Measurements from ENCODE around the gene STXBP5.
"Not testable (repeated sequence)": the region's sequence is repeated elsewhere in the genome, so short reads cannot be mapped to it uniquely, and the experiment has no call there.

Gene STXBP5

GRCh38 chr6:147301070-147301469, 96.9 kb downstream of the STXBP5 start:
- DNase-seq, result no peak

- no peak for DNase-seq
These were observed 99.8 kb downstream of the STXBP5 start for GRCh38 chr6:147304016-147304415.

GRCh38 chr6:147310521-147310920, 106.3 kb downstream of the STXBP5 start:
- no peak for DNase-seq

- DNase-seq, result no peak
These were observed 107.0 kb downstream of the STXBP5 start for GRCh38 chr6:147311218-147311617.

- no peak for DNase-seq
These were observed 117.0 kb downstream of the STXBP5 start for GRCh38 chr6:147321260-147321659.

GRCh38 chr6:147322299-147323162, 118.3 kb downstream of the STXBP5 start:
- no peak for DNase-seq

GRCh38 chr6:147325557-147325956, 121.3 kb downstream of the STXBP5 start:
- DNase-seq, result no peak

- DNase-seq, result no peak
These were observed 127.2 kb downstream of the STXBP5 start for GRCh38 chr6:147331401-147331800.

- DNase-seq, result no peak
These were observed 133.7 kb downstream of the STXBP5 start for GRCh38 chr6:147337921-147338320.

- no peak for DNase-seq
These were observed 137.3 kb downstream of the STXBP5 start for GRCh38 chr6:147341486-147341885.

GRCh38 chr6:147345902-147346301, 141.7 kb downstream of the STXBP5 start:
- no peak for DNase-seq

GRCh38 chr6:147347179-147347881, 143.1 kb downstream of the STXBP5 start:
- no peak for DNase-seq

GRCh38 chr6:147347882-147348575, 143.8 kb downstream of the STXBP5 start:
- no peak for DNase-seq

GRCh38 chr6:147361311-147361981, 157.2 kb downstream of the STXBP5 start:
- DNase-seq, result no peak

GRCh38 chr6:147366290-147366689, 162.1 kb downstream of the STXBP5 start:
- DNase-seq, result no peak

- DNase-seq, result no peak
These were observed 167.1 kb downstream of the STXBP5 start for GRCh38 chr6:147371325-147371724.

GRCh38 chr6:147372806-147373205, 168.6 kb downstream of the STXBP5 start:
- no peak for DNase-seq

- DNase-seq, result no peak
These were observed 174.6 kb downstream of the STXBP5 start for GRCh38 chr6:147378819-147379218.

GRCh38 chr6:147380841-147381240, 176.6 kb downstream of the STXBP5 start:
- DNase-seq, result not testable (repeated sequence)

- DNase-seq, result no peak
These were observed 177.5 kb downstream of the STXBP5 start for GRCh38 chr6:147381712-147382111.

GRCh38 chr6:147382945-147383554, 178.8 kb downstream of the STXBP5 start:
- no peak for DNase-seq

GRCh38 chr6:147384029-147384428, 179.8 kb downstream of the STXBP5 start:
- DNase-seq, result no peak

Measured in NCI-H510A (cell line).